Measurements from ENCODE around the gene KCTD1.

Gene KCTD1

DNA sequence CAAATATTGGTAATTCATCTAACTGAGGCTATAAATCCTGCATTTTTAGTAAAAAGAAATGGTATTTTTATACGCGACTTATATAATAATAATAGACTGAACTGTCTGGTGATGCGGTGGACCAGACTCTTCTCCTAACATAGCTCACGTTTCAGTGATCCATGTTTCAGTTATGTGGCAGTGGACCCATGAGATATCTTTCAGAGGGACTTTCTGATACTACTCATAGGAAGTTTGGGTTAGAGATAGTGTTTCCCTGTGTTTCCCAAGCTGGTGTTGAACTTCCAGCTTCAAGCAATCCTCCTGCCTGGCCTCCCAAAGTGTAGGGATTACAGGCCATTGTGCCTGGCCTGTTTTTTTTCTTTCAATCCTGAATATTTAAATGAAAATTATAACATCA is 59.2 kb downstream of the KCTD1 start:
- Histone ChIP-seq H2BK15ac (ENCODE audit: low read length) (no peak overlapping the region), H4K91ac (ENCODE audit: low read depth, low read length, poor library complexity) (no peak overlapping the region), H3K4ac (ENCODE audit: low read length) (no peak overlapping the region), H2BK5ac (ENCODE audit: low read length) (no peak overlapping the region), H2AK5ac (ENCODE audit: low read depth, low read length) (no peak overlapping the region), H3K27ac (replicated peaks; ENCODE audit: low read length) (no peak overlapping the region), H3K9ac (ENCODE audit: low read depth, low read length, poor library complexity) (no peak overlapping the region), H4K8ac (ENCODE audit: low read depth, low read length) (no peak overlapping the region), H3K23ac (ENCODE audit: low read depth, low read length, poor library complexity) (no peak overlapping the region), H2AFZ (ENCODE audit: low read length) (no peak overlapping the region), H3K79me1 (ENCODE audit: low read depth, low read length) (no peaks in the 10 kb centered on the region), H3K27me3 (ENCODE audit: control insufficient read depth in 3 of 3, insufficient read depth in 3 of 3, low read depth in 1 of 3, low read length in 3 of 3) (no peaks in the 10 kb centered on the region), H3K9me3 (replicated peaks in 1 of 2; ENCODE audit: control insufficient read depth in 2 of 2, insufficient read depth in 1 of 2, low read depth in 1 of 2, low read length in 2 of 2) (peaks cover 0 to 2% of the 10 kb centered on the region in 2 donors), H3K4me2 (ENCODE audit: insufficient read depth, low read length, poor library complexity, severe bottlenecking) (no peak overlapping the region), H2BK120ac (ENCODE audit: low read depth, low read length) (no peak overlapping the region), H3K4me3 (ENCODE audit: low read length in 2 of 2) (no peak overlapping the region), H2BK12ac (ENCODE audit: low read length) (no peak overlapping the region), H3K18ac (ENCODE audit: low read length) (no peak overlapping the region), H3K4me1 (ENCODE audit: control insufficient read depth in 2 of 2, insufficient read depth in 1 of 2, low read depth in 1 of 2, low read length in 2 of 2) (no peaks in the 10 kb centered on the region), H3K36me3 (replicated peaks in 1 of 2; ENCODE audit: control insufficient read depth in 2 of 2, insufficient read depth in 2 of 2, low read length in 2 of 2) (peaks cover 0 to 50% of the 10 kb centered on the region in 2 donors), H3K14ac (ENCODE audit: low read length) (no peak overlapping the region)
- WGBS, 2 donors (ENCODE audit: extremely low coverage in 2 of 2, insufficient read length in 2 of 2, insufficient replicate concordance in 1 of 2) = no CpG with 5 or more reads among the region's 4 CpGs
- DNase-seq (ENCODE audit: low spot score) = no peak

DNA sequence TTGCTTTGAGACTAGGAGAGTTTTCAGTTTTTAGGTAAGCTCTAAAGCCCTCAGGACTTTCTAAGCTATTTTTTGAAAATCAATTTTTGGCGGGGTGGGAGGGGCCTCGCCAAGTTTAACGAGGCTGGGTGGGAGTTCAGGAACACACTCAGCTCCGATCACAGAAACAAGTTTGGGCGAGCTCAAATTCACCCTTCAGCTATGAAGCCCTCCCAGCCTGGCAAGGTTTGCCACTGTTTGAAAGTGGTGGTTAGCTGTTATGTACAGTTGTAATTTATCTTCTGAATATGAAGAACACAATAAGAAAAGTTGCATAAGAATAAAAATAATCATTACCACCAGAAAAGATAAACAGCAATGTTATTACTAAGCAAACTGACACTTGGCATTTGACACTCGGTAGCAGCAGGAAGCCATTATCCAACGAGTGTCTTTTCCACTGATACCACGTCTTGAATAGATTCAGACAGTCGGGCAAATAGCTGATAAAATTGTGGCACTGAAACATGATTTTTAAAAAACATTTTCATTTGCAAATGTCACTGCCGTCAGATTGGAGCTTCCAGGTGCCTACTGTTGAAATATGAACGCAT is 59.8 kb downstream of the KCTD1 start:
- Histone ChIP-seq H4K8ac (ENCODE audit: low read depth, low read length) (no peak overlapping the region), H4K91ac (ENCODE audit: low read depth, low read length, poor library complexity) (no peak overlapping the region), H2BK5ac (ENCODE audit: low read length) (no peak overlapping the region), H3K27me3 (ENCODE audit: control insufficient read depth in 3 of 3, insufficient read depth in 3 of 3, low read depth in 1 of 3, low read length in 3 of 3) (no peaks in the 10 kb centered on the region), H3K4me1 (ENCODE audit: control insufficient read depth in 2 of 2, insufficient read depth in 1 of 2, low read depth in 1 of 2, low read length in 2 of 2) (no peaks in the 10 kb centered on the region), H3K36me3 (replicated peaks in 1 of 2; ENCODE audit: control insufficient read depth in 2 of 2, insufficient read depth in 2 of 2, low read length in 2 of 2) (peaks cover 0 to 50% of the 10 kb centered on the region in 2 donors), H3K18ac (ENCODE audit: low read length) (no peak overlapping the region), H2BK120ac (ENCODE audit: low read depth, low read length) (no peak overlapping the region), H2BK15ac (ENCODE audit: low read length) (no peak overlapping the region), H3K27ac (replicated peaks; ENCODE audit: low read length) (no peak overlapping the region), H2AK5ac (ENCODE audit: low read depth, low read length) (no peak overlapping the region), H2AFZ (ENCODE audit: low read length) (no peak overlapping the region), H3K4ac (ENCODE audit: low read length) (no peak overlapping the region), H2BK12ac (ENCODE audit: low read length) (no peak overlapping the region), H3K9me3 (replicated peaks in 1 of 2; ENCODE audit: control insufficient read depth in 2 of 2, insufficient read depth in 1 of 2, low read depth in 1 of 2, low read length in 2 of 2) (peaks cover 0 to 2% of the 10 kb centered on the region in 2 donors), H3K14ac (ENCODE audit: low read length) (no peak overlapping the region), H3K79me1 (ENCODE audit: low read depth, low read length) (no peaks in the 10 kb centered on the region), H3K9ac (ENCODE audit: low read depth, low read length, poor library complexity) (no peak overlapping the region), H3K23ac (ENCODE audit: low read depth, low read length, poor library complexity) (no peak overlapping the region), H3K4me3 (ENCODE audit: low read length in 2 of 2) (no peak overlapping the region), H3K4me2 (ENCODE audit: insufficient read depth, low read length, poor library complexity, severe bottlenecking) (no peak overlapping the region)
- DNase-seq (ENCODE audit: low spot score) = no peak
- no CpG with 5 or more reads among the region's 11 CpGs for WGBS, 2 donors (ENCODE audit: extremely low coverage in 2 of 2, insufficient read length in 2 of 2, insufficient replicate concordance in 1 of 2)

DNA sequence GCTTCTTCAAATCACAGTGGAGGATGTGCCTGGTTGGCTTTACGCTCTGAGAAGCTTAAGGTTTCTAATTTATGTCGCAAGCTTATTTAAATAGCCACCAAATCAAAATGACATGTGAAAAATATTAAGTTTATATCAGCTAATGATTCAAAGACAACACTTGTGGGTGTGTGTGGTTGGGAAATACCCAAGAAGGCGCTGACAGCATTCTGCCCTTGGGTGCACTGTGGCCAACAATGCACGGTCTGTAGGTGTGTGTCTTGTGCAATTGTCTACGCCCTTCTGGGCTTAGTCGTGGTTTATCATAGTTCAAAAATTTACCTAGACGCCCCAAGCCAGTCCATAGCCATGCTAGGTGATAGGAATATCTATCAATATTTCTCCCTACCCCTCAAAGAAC is 60.9 kb downstream of the KCTD1 start:
- H2AK5ac ChIP-seq (ENCODE audit: low read depth, low read length) = no peak overlapping the region
- no CpG with 5 or more reads among the region's 7 CpGs for WGBS, 2 donors (ENCODE audit: extremely low coverage in 2 of 2, insufficient read length in 2 of 2, insufficient replicate concordance in 1 of 2)
- no peak overlapping the region for H3K18ac ChIP-seq (ENCODE audit: low read length)
- no peaks in the 10 kb centered on the region for H3K79me1 ChIP-seq (ENCODE audit: low read depth, low read length)
- H3K27ac ChIP-seq (replicated peaks; ENCODE audit: low read length) = no peak overlapping the region
- H2BK12ac ChIP-seq (ENCODE audit: low read length) = no peak overlapping the region
- no peak overlapping the region for H2BK120ac ChIP-seq (ENCODE audit: low read depth, low read length)
- H2AFZ ChIP-seq (ENCODE audit: low read length) = no peak overlapping the region
- H3K23ac ChIP-seq (ENCODE audit: low read depth, low read length, poor library complexity) = no peak overlapping the region
- H3K27me3 ChIP-seq (ENCODE audit: control insufficient read depth in 3 of 3, insufficient read depth in 3 of 3, low read depth in 1 of 3, low read length in 3 of 3) = no peaks in the 10 kb centered on the region
- no peak for DNase-seq (ENCODE audit: low spot score)
- no peak overlapping the region for H4K91ac ChIP-seq (ENCODE audit: low read depth, low read length, poor library complexity)
- H3K4ac ChIP-seq (ENCODE audit: low read length) = no peak overlapping the region
- no peak overlapping the region for H3K4me2 ChIP-seq (ENCODE audit: insufficient read depth, low read length, poor library complexity, severe bottlenecking)
- H3K36me3 ChIP-seq (replicated peaks in 1 of 2; ENCODE audit: control insufficient read depth in 2 of 2, insufficient read depth in 2 of 2, low read length in 2 of 2) = peaks cover 0 to 49% of the 10 kb centered on the region in 2 donors
- H2BK5ac ChIP-seq (ENCODE audit: low read length) = no peak overlapping the region
- H3K4me3 ChIP-seq (ENCODE audit: low read length in 2 of 2) = no peak overlapping the region
- H3K14ac ChIP-seq (ENCODE audit: low read length) = no peak overlapping the region
- no peak overlapping the region for H2BK15ac ChIP-seq (ENCODE audit: low read length)
- H3K9me3 ChIP-seq (replicated peaks in 1 of 2; ENCODE audit: control insufficient read depth in 2 of 2, insufficient read depth in 1 of 2, low read depth in 1 of 2, low read length in 2 of 2) = peaks cover 0 to 2% of the 10 kb centered on the region in 2 donors
- peaks cover 0 to 3% of the 10 kb centered on the region in 2 donors for H3K4me1 ChIP-seq (ENCODE audit: control insufficient read depth in 2 of 2, insufficient read depth in 1 of 2, low read depth in 1 of 2, low read length in 2 of 2)
- no peak overlapping the region for H4K8ac ChIP-seq (ENCODE audit: low read depth, low read length)
- H3K9ac ChIP-seq (ENCODE audit: low read depth, low read length, poor library complexity) = no peak overlapping the region

DNA sequence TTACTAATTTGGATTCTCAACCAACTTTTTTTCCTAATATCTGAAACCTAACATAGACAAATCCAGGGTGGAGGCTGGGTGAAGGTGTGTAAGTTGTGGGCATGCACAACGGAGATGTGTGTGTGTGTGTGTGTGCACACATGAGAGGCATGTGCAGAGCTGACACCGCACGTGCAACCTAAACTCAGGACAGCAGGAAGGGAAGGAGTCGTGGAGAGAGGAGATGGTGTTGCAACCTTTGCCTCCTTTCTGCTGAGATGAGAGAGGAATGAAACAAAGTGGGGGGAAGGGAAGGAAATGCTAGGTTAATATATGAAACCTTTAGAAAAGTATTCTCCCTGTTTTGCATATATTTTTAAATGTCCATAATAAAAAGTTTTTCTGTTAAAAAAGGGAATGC is 64.7 kb downstream of the KCTD1 start:
- Histone ChIP-seq H2BK15ac (ENCODE audit: low read length) (no peak overlapping the region), H3K9me3 (replicated peaks in 1 of 2; ENCODE audit: control insufficient read depth in 2 of 2, insufficient read depth in 1 of 2, low read depth in 1 of 2, low read length in 2 of 2) (no peaks in the 10 kb centered on the region), H3K79me1 (ENCODE audit: low read depth, low read length) (no peaks in the 10 kb centered on the region), H3K14ac (ENCODE audit: low read length) (no peak overlapping the region), H3K4me3 (ENCODE audit: low read length in 2 of 2) (no peak overlapping the region), H3K27ac (replicated peaks; ENCODE audit: low read length) (no peak overlapping the region), H2BK5ac (ENCODE audit: low read length) (no peak overlapping the region), H3K18ac (ENCODE audit: low read length) (no peak overlapping the region), H3K4me1 (ENCODE audit: control insufficient read depth in 2 of 2, insufficient read depth in 1 of 2, low read depth in 1 of 2, low read length in 2 of 2) (peaks cover 0 to 14% of the 10 kb centered on the region in 2 donors), H3K23ac (ENCODE audit: low read depth, low read length, poor library complexity) (no peak overlapping the region), H2AK5ac (ENCODE audit: low read depth, low read length) (no peak overlapping the region), H4K8ac (ENCODE audit: low read depth, low read length) (no peak overlapping the region), H4K91ac (ENCODE audit: low read depth, low read length, poor library complexity) (no peak overlapping the region), H3K36me3 (replicated peaks in 1 of 2; ENCODE audit: control insufficient read depth in 2 of 2, insufficient read depth in 2 of 2, low read length in 2 of 2) (peaks cover 0 to 40% of the 10 kb centered on the region in 2 donors), H2AFZ (ENCODE audit: low read length) (no peak overlapping the region), H3K4me2 (ENCODE audit: insufficient read depth, low read length, poor library complexity, severe bottlenecking) (no peak overlapping the region), H3K27me3 (ENCODE audit: control insufficient read depth in 3 of 3, insufficient read depth in 3 of 3, low read depth in 1 of 3, low read length in 3 of 3) (no peaks in the 10 kb centered on the region), H3K9ac (ENCODE audit: low read depth, low read length, poor library complexity) (no peak overlapping the region), H2BK120ac (ENCODE audit: low read depth, low read length) (no peak overlapping the region), H2BK12ac (ENCODE audit: low read length) (no peak overlapping the region), H3K4ac (ENCODE audit: low read length) (no peak overlapping the region)
- no peak for DNase-seq (ENCODE audit: low spot score)
- no CpG with 5 or more reads among the region's 4 CpGs for WGBS, 2 donors (ENCODE audit: extremely low coverage in 2 of 2, insufficient read length in 2 of 2, insufficient replicate concordance in 1 of 2)
